Mesendoderm (in vitro differentiated cells): ENCODE results near the gene RSPRY1.
"Not testable (repeated sequence)": the region's sequence is repeated elsewhere in the genome, so short reads cannot be mapped to it uniquely, and the experiment has no call there.

Experiments
- DNase-seq: peaks from one replicate; pipeline ENCODE4 v3.0.0; 2013
- H2AK5ac ChIP-seq: 2 replicates; pipeline ENCODE4 v1.6.1; 2013; ENCODE audit warnings: low read length, inconsistent platforms
- H2BK120ac ChIP-seq: 2 replicates; pipeline ENCODE4 v1.6.1; 2013; ENCODE audit warnings: low read depth, mild to moderate bottlenecking, low read length, moderate library complexity, mixed read lengths
- H2BK15ac ChIP-seq: replicated peaks from 2 replicates; pipeline ENCODE4 v1.6.1; 2013; ENCODE audit warnings: low read depth, mild to moderate bottlenecking, moderate library complexity
- H2BK5ac ChIP-seq: 2 replicates; pipeline ENCODE4 v1.6.1; 2013; ENCODE audit warnings: low read length, inconsistent platforms
- H3K18ac ChIP-seq: 2 replicates; pipeline ENCODE4 v1.6.1; 2013; ENCODE audit warnings: mild to moderate bottlenecking, low read length, mixed read lengths
- H3K23ac ChIP-seq: one replicate; pipeline ENCODE4 v1.6.1; 2013; ENCODE audit warnings: low read length
- H3K27ac ChIP-seq: 2 replicates; pipeline ENCODE4 v1.5.1; 2013; ENCODE audit warnings: low read depth, mild to moderate bottlenecking, inconsistent platforms, low read length, moderate library complexity
- H3K27me3 ChIP-seq: 2 replicates; pipeline ENCODE4 v1.6.1; 2013; ENCODE audit warnings: low read length, control low read depth, mild to moderate bottlenecking, inconsistent platforms; ENCODE audit not compliant: insufficient read depth, poor library complexity
- H3K36me3 ChIP-seq: 2 replicates; pipeline ENCODE4 v1.6.1; 2013; ENCODE audit warnings: low read length, inconsistent platforms; ENCODE audit not compliant: control insufficient read depth, insufficient read depth
- H3K4ac ChIP-seq: one replicate; pipeline ENCODE4 v1.6.1; 2013; ENCODE audit warnings: low read depth, mild to moderate bottlenecking, low read length, moderate library complexity
- H3K4me1 ChIP-seq: 2 replicates; pipeline ENCODE4 v1.6.1; 2013; ENCODE audit warnings: low read depth, low read length, inconsistent platforms; ENCODE audit not compliant: control insufficient read depth
- H3K4me2 ChIP-seq: 2 replicates; pipeline ENCODE4 v1.6.1; 2013; ENCODE audit warnings: low read length
- H3K4me3 ChIP-seq: 2 replicates; pipeline ENCODE4 v1.5.1; 2013; ENCODE audit warnings: mild to moderate bottlenecking, low read length
- H3K56ac ChIP-seq: one replicate; pipeline ENCODE4 v1.6.1; 2013; ENCODE audit warnings: low read length
- H3K79me1 ChIP-seq: 2 replicates; pipeline ENCODE4 v1.6.1; 2013; ENCODE audit warnings: low read length, inconsistent platforms
- H3K79me2 ChIP-seq: 2 replicates; pipeline ENCODE4 v1.6.1; 2013; ENCODE audit warnings: mild to moderate bottlenecking, low read length; ENCODE audit not compliant: control insufficient read depth, insufficient read depth
- H3K9ac ChIP-seq: 2 replicates; pipeline ENCODE4 v1.6.1; 2013; ENCODE audit warnings: low read length, inconsistent platforms
- H4K5ac ChIP-seq: one replicate; pipeline ENCODE4 v1.6.1; 2013; ENCODE audit warnings: low read length
- H4K8ac ChIP-seq: one replicate; pipeline ENCODE4 v1.6.1; 2013; ENCODE audit warnings: low read depth, mild to moderate bottlenecking, control low read depth, low read length, moderate library complexity
- WGBS: extraction: QIAGEN DNeasy Blood & Tissue Kit; methylation state at CpG from one replicate; pipeline ENCODE4 v1.1.7; 2013; ENCODE audit warnings: low lambda C conversion rate, missing lambda C conversion rate; ENCODE audit not compliant: insufficient coverage; ENCODE audit errors: extremely low coverage; 5-methylcytosine and 5-hydroxymethylcytosine counted together

Gene RSPRY1

DNA sequence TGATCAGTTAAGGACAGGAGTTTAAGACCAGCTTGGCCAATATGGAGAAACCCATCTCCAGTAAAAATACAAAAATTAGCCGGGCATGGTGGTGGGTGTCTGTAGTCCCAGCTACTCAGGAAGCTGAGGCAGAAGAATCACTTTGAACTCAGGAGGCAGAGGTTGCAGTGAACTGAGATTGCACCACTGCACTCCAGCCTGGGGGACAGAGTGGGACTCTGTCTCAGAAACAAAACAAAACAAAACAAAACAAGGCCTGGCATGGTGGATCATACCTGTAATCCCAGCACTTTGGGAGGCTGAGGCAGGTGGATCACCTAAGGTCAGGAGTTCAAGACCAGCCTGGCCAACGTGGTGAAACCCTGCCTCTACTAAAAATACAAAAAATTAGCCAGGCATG is 81.2 kb downstream of the RSPRY1 start:
- H3K27ac ChIP-seq, H3K23ac ChIP-seq: not testable (repeated sequence)

DNA sequence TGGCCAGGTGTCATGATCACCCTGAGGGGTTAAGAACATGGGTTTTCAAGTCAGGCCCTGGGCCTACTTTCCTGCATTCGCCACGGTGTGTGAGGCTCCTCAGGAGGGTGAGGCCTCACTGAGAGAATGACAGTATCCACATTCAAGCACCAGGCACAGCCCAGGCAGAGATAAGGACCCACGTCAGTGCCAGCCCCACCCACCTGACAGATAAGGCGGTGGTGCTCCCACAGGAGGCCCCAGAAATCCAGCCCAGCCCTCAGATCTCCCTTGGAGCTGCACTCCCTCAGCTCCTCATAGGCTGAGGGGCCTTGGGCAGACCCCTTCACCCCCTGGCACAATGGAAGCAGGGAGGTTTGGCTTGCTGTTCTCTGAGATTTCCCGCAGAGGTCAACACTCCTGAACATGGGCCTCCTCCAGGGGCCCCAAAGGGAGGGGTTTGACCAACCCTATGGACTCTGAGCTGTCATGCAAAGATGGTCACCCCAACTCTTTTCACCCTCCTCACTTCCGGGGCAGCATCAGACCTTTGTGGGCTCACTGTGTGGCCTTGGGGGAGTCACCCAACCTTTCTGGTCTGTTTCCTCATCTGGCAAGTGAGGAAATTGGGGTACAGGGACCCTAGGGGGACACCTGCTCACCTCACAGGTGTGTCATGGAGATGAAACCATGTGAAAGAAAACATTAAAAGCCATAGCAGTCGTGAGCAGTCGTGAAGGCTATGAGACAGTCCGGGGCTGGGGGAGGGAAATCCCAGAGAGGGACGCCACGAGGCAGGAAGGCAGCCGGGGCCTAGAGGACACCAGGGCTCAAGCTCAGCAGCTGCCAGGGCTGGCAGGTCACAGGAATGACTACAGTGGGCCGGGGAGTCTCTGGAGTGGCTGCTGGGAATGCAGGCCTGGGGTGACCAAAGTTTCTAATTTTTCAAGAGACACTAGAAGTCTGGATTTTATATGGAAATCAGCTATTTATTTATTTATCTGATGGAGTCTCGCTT is 83.0 kb downstream of the RSPRY1 start:
- Histone ChIP-seq H3K27ac (no peak overlapping the region), H3K4me2 (no peak overlapping the region)

More for the DNA sequence above, 81.2 kb downstream of the RSPRY1 start:
- DNase-seq, H3K36me3 ChIP-seq, H2BK15ac ChIP-seq, H3K79me2 ChIP-seq, H3K4me3 ChIP-seq, H3K4ac ChIP-seq, H3K56ac ChIP-seq, H4K8ac ChIP-seq, H2BK5ac ChIP-seq, H3K4me1 ChIP-seq, H2BK120ac ChIP-seq, H3K4me2 ChIP-seq, H3K27me3 ChIP-seq, H3K79me1 ChIP-seq, H3K9ac ChIP-seq, H3K18ac ChIP-seq, H4K5ac ChIP-seq, H2AK5ac ChIP-seq: not testable (repeated sequence)
- WGBS: no CpG with 5 or more reads among the region's 2 CpGs

DNA sequence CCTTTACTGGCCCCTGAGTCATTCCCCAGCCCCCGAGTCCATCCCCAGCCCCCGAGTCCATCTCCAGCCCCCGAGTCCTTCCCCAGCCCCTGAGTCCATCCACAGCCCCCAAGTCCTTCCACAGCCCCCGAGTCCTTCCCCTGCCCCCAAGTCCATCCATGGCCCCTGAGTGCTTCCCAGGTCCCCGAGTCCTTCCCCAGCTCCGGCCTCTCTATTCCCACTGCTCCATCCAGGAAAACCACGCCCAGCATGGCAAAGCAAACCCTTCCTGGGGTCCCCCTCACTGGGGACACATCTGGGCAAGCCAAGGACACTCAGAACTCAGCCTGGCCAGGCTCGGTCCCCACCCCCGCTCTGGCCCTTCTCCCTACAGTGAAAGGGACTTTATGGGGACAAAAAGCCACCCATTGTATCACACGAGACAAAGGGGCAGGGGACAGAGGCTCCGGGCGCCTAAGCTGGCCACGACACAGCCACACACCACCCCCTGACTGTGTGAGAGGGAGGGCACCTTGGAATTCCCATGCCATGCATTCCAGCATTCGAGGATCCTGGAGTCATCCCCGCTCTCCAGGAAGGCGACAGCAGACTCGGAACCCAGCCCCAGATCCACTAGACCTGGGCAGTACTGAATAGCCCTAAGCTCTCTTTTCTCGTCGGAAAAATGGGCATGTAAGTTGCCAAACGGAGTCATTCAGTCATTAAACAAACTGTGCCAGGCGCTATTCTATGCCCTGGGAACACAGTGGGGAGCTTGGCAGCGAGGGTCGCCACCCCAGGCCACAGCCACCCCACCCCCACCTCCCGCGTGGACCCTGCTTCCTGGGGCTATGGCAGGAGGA is 84.3 kb downstream of the RSPRY1 start:
- Histone ChIP-seq H3K4ac (no peak overlapping the region), H3K23ac (no peak overlapping the region), H3K18ac (no peak overlapping the region), H3K79me1 (no peaks in the 10 kb centered on the region), H2BK15ac (no peak overlapping the region), H4K5ac (no peak overlapping the region), H4K8ac (no peak overlapping the region), H2BK5ac (no peak overlapping the region), H2AK5ac (no peak overlapping the region), H3K79me2 (no peaks in the 10 kb centered on the region), H3K4me1 (no peaks in the 10 kb centered on the region), H3K4me2 (no peak overlapping the region), H3K9ac (no peak overlapping the region), H3K27ac (no peak overlapping the region), H3K27me3 (no peaks in the 10 kb centered on the region), H2BK120ac (no peak overlapping the region), H3K4me3 (no peak overlapping the region), H3K56ac (peak overlapping the region; percentile 46), H3K36me3 (no peaks in the 10 kb centered on the region)
- DNase-seq: peak; percentile 65
- WGBS: no CpG with 5 or more reads among the region's 25 CpGs

More for the DNA sequence above, 83.0 kb downstream of the RSPRY1 start:
- no peak overlapping the region for H3K23ac ChIP-seq
- no peak overlapping the region for H3K18ac ChIP-seq
- H3K79me1 ChIP-seq: no peaks in the 10 kb centered on the region
- H4K5ac ChIP-seq: no peak overlapping the region
- H3K56ac ChIP-seq: peak overlapping the region; percentile 64
- no peaks in the 10 kb centered on the region for H3K27me3 ChIP-seq
- H3K9ac ChIP-seq: no peak overlapping the region
- no peaks in the 10 kb centered on the region for H3K36me3 ChIP-seq
- H3K4me3 ChIP-seq: no peak overlapping the region
- H2BK5ac ChIP-seq: no peak overlapping the region
- H4K8ac ChIP-seq: no peak overlapping the region
- H3K4ac ChIP-seq: no peak overlapping the region
- H3K79me2 ChIP-seq: no peaks in the 10 kb centered on the region
- no peak overlapping the region for H2BK120ac ChIP-seq
- no peaks in the 10 kb centered on the region for H3K4me1 ChIP-seq
- no peak overlapping the region for H2BK15ac ChIP-seq
- no CpG with 5 or more reads among the region's 14 CpGs for WGBS
- peak; percentile 82 for DNase-seq
- H2AK5ac ChIP-seq: no peak overlapping the region

DNA sequence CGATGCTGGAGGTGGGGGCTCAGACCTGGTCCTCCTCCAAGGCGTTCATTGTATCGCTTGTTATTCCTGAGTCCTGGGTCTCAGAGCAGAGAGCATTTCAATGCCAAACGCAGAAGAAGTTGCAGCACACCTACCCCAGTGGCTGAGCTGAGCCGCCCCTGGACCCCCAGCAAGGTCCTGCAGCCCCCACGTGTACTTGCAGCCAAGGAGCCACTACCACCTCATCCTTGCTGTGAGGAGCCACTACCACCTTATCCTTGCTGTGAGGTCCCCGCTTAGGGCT is 84.9 kb downstream of the RSPRY1 start:
- H3K18ac ChIP-seq: no peak overlapping the region
- H3K4me3 ChIP-seq: no peak overlapping the region
- H3K27me3 ChIP-seq: no peaks in the 10 kb centered on the region
- H3K79me1 ChIP-seq: no peaks in the 10 kb centered on the region
- no peak overlapping the region for H3K4me2 ChIP-seq
- H4K8ac ChIP-seq: no peak overlapping the region
- DNase-seq: no peak
- no peak overlapping the region for H3K27ac ChIP-seq
- H2BK120ac ChIP-seq: no peak overlapping the region
- H3K23ac ChIP-seq: no peak overlapping the region
- no peaks in the 10 kb centered on the region for H3K79me2 ChIP-seq
- no peak overlapping the region for H3K9ac ChIP-seq
- H4K5ac ChIP-seq: no peak overlapping the region
- H2BK5ac ChIP-seq: no peak overlapping the region
- no peak overlapping the region for H2AK5ac ChIP-seq
- H3K4ac ChIP-seq: no peak overlapping the region
- no peaks in the 10 kb centered on the region for H3K4me1 ChIP-seq
- H2BK15ac ChIP-seq: no peak overlapping the region
- no CpG with 5 or more reads among the region's 7 CpGs for WGBS
- no peaks in the 10 kb centered on the region for H3K36me3 ChIP-seq
- peak overlapping the region; percentile 46 for H3K56ac ChIP-seq

DNA sequence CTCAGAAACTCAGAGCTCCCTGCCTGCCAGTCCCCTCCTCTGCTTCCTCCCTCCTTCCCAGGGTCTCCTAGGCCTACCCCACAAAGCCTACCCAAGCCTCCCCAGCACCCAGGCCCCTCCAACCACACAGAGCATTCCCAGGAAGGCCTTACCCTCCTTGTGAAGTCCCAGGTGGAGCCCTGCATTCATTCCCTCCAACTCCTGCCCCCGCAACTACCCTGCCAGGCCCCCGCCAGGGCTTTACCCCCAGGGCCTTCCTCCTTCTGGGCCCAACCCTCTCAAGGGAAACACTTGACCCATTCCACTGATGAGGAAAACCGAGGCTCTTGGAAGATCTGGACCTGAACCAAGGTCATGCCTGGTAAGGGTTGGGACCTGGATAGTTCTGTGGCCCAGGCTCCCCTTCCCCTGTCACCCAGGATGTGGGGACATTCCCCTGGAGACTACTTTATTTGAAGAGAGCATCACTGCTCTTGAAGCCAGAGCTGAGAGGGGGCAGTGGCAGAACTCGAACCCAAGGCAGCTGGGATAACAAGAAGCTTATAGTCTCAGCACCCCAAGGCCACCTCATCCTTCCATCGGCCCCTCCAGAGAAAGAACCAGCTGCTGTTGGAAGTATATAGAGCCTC is 85.9 kb downstream of the RSPRY1 start:
- Histone ChIP-seq H3K27me3 (no peaks in the 10 kb centered on the region), H4K8ac (no peak overlapping the region), H3K4me2 (no peak overlapping the region), H3K36me3 (no peaks in the 10 kb centered on the region), H3K27ac (no peak overlapping the region), H3K4ac (no peak overlapping the region), H2BK120ac (no peak overlapping the region), H3K56ac (no peak overlapping the region), H2BK5ac (no peak overlapping the region), H3K79me2 (no peaks in the 10 kb centered on the region), H4K5ac (no peak overlapping the region), H2BK15ac (no peak overlapping the region), H3K9ac (no peak overlapping the region), H3K18ac (no peak overlapping the region), H3K4me1 (no peaks in the 10 kb centered on the region), H3K4me3 (no peak overlapping the region), H3K23ac (no peak overlapping the region), H3K79me1 (no peaks in the 10 kb centered on the region), H2AK5ac (no peak overlapping the region)
- DNase-seq: no peak
- WGBS: no CpG with 5 or more reads among the region's 5 CpGs
